ENCODE measurements around the gene CRELD2.

CRELD2 gene

DNA sequence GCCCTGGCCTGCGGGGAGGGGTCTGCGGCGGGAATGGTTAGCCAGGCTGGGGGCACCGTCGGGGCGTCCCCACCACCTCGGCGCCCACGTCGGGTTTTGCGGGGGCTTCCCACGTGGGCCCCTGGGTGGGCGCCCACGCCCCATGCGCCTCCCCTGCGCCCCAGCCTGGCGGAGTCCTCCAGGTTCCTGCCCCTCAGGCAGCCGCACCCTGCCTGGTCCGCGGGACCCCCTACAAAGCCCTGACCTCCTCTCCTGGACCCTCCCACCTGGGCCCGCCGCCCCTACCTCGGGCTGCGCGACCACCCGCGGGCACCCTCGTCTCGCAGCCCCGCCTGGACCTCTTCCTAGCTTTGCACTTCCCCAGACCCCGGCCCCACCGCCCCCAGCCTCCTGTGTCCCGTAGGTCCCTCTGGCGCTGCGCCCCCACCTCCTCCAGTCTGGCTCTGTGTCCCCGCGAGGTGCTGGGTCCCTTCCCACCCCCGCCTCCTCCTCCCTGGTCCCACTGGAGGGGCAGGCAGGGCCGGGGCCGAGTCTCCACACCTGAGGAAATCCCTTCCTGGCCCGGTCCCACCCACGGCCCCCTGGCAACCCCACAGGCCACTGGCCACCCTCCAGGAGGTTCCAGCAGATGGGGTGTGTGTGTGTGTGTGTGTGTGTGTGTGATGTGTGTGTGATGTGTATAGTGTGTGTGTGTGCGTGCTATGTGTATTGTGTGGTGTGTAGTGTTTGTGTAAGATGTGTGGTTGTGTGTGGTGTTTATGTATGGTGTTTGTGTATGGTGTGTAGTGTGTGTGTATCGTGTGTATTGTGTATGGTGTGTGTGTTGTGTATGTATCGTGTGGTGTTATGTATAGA, 54.0 kb downstream of the CRELD2 start:
- Histone ChIP-seq H3K79me2 (ENCODE audit: low read length) (no peaks in the 10 kb centered on the region), H3K27me3 (replicated peaks; ENCODE audit: insufficient read depth, low read length) (peaks cover 16% of the 10 kb centered on the region), H3K4me2 (ENCODE audit: low read depth, low read length) (no peak overlapping the region), H3K9me3 (replicated peaks; ENCODE audit: insufficient read depth, low read length) (no peaks in the 10 kb centered on the region), H3K36me3 (replicated peaks; ENCODE audit: insufficient read depth, low read length) (no peaks in the 10 kb centered on the region), H4K20me1 (ENCODE audit: insufficient read depth, low read length) (no peaks in the 10 kb centered on the region), H2AFZ (ENCODE audit: low read length) (no peak overlapping the region), H3K27ac (ENCODE audit: low read length) (no peak overlapping the region), H3K4me3 (ENCODE audit: low read length) (no peak overlapping the region), H3K9ac (ENCODE audit: low read length) (no peak overlapping the region), H3K9me2 (replicated peaks; ENCODE audit: insufficient read depth, low read length) (no peaks in the 10 kb centered on the region), H3F3A (ENCODE audit: insufficient read depth, low read length) (peaks cover 11% of the 10 kb centered on the region), H3K4me1 (ENCODE audit: low read length) (peaks cover 8% of the 10 kb centered on the region)
- TF ChIP-seq, protein P1, sequence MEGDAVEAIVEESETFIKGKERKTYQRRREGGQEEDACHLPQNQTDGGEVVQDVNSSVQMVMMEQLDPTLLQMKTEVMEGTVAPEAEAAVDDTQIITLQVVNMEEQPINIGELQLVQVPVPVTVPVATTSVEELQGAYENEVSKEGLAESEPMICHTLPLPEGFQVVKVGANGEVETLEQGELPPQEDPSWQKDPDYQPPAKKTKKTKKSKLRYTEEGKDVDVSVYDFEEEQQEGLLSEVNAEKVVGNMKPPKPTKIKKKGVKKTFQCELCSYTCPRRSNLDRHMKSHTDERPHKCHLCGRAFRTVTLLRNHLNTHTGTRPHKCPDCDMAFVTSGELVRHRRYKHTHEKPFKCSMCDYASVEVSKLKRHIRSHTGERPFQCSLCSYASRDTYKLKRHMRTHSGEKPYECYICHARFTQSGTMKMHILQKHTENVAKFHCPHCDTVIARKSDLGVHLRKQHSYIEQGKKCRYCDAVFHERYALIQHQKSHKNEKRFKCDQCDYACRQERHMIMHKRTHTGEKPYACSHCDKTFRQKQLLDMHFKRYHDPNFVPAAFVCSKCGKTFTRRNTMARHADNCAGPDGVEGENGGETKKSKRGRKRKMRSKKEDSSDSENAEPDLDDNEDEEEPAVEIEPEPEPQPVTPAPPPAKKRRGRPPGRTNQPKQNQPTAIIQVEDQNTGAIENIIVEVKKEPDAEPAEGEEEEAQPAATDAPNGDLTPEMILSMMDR (IDR thresholded peaks at IDR 0.05; ENCODE audit: low read length): no peak
- TF ChIP-seq EZH2phosphoT487 (IDR thresholded peaks at IDR 0.05; ENCODE audit: low read length) (no peak), EZH2 (optimal IDR thresholded peaks at IDR 0.05; ENCODE audit: low read depth, low read length) (no peak)
- peak; percentile 0 for DNase-seq

DNA sequence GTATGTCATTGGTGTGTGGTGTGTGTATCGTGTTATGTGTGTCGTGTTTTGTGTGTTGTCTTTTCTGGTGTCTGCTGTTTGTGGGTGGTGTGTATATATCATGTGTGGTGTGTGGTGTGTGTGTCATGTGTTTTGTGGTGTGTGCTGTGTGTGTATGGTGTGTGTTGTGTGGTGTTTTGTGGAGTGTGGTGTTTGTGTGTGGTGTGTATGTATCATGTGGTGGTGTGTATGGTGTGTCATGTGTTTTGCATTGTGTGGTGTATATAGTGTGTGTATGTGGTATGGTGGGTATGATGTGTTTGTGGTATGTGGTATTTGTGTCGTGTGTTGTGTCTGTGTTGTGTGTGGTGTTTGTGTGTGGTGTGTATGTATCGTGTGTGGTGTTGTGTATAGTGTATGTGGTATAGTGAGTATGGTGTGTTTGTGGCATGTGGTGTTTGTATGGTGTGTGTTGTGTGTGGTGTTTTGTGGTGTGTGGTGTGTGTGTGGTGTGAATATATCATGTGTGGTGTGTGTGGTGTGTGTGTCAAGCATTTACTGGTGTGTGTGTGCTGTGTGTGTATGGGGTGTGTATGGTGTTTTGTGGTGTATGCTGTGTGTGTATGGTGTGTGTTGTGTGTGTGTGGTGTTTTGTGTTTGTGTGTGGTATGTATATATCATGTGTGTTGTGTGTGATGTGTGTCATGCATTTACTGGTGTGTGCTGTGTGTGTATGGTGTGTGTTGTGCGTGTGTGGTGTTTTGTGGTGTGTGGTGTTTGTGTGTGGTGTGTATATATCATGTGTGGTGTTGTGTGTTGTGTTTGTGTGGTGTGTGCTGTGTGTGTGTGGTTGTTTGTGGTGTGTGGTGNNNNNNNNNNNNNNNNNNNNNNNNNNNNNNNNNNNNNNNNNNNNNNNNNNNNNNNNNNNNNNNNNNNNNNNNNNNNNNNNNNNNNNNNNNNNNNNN, 54.9 kb downstream of the CRELD2 start:
- H4K20me1 ChIP-seq (ENCODE audit: insufficient read depth, low read length): no peaks in the 10 kb centered on the region

DNA sequence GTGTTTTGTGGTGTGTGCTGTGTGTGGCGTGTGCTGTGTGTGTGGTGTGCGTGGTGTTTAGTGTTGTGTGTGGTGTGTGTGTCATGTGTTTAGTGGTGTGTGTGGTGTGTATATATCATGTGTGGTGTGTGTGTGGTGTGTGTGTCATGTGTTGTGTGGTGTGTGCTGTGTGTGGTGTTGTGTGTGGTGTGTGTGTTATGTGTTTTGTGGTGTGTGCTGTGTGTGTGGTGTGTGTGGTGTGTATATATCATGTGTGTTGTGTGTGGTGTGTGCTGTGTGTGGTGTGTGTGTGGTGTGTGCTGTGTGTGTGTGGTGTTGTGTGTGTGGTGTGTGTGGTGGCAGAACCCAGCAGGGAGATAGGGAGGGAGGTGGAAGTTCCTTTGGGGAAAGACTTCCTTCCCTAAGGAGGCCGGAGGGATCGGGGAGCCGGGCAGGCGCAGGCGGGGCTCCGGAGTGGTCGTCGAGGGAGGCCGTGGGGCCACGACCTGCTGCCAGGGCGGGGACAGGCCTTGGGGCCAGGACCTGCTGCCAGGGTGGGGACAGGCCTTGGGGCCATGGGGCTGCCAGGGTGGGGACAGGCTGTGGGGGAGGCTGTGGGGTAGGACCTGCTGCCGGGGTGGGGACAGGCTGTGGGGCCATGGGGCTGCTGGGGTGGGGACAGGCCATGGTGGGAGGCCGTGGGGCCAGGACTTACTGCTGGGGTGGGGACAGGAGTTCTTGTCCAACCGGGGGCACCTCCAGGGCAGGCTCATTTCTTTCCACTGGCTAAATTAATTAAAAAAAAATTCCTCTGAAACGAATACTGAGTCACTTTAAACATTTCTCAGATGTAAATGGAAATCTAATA, 57.3 kb downstream of the CRELD2 start:
- TF ChIP-seq, protein P1 (IDR thresholded peaks at IDR 0.05; ENCODE audit: low read length): no peak
- TF ChIP-seq EZH2 (optimal IDR thresholded peaks at IDR 0.05; ENCODE audit: low read depth, low read length) (no peak), EZH2phosphoT487 (IDR thresholded peaks at IDR 0.05; ENCODE audit: low read length) (no peak)
- H3K4me2 ChIP-seq (ENCODE audit: low read depth, low read length): no peak overlapping the region

More for the DNA sequence above, 54.9 kb downstream of the CRELD2 start:
- Histone ChIP-seq H3K4me2 (ENCODE audit: low read depth, low read length) (no peak overlapping the region), H3K27ac (ENCODE audit: low read length) (no peak overlapping the region), H3K9ac (ENCODE audit: low read length) (no peak overlapping the region), H3K4me1 (ENCODE audit: low read length) (peaks cover 8% of the 10 kb centered on the region), H3K9me2 (replicated peaks; ENCODE audit: insufficient read depth, low read length) (no peaks in the 10 kb centered on the region), H3K27me3 (replicated peaks; ENCODE audit: insufficient read depth, low read length) (peaks cover 17% of the 10 kb centered on the region), H3K4me3 (ENCODE audit: low read length) (no peak overlapping the region), H3K79me2 (ENCODE audit: low read length) (no peaks in the 10 kb centered on the region), H3F3A (ENCODE audit: insufficient read depth, low read length) (peaks cover 11% of the 10 kb centered on the region), H3K9me3 (replicated peaks; ENCODE audit: insufficient read depth, low read length) (no peaks in the 10 kb centered on the region), H3K36me3 (replicated peaks; ENCODE audit: insufficient read depth, low read length) (no peaks in the 10 kb centered on the region), H2AFZ (ENCODE audit: low read length) (no peak overlapping the region)
- peak; percentile 3 for DNase-seq
- TF ChIP-seq, protein P1 (IDR thresholded peaks at IDR 0.05; ENCODE audit: low read length): no peak
- no peak for TF ChIP-seq EZH2phosphoT487 (IDR thresholded peaks at IDR 0.05; ENCODE audit: low read length)
- no peak for TF ChIP-seq EZH2 (optimal IDR thresholded peaks at IDR 0.05; ENCODE audit: low read depth, low read length)

More for the DNA sequence above, 57.3 kb downstream of the CRELD2 start:
- no peak for DNase-seq
- Histone ChIP-seq H3K79me2 (ENCODE audit: low read length) (no peaks in the 10 kb centered on the region), H3K9me2 (replicated peaks; ENCODE audit: insufficient read depth, low read length) (no peaks in the 10 kb centered on the region), H3K4me3 (ENCODE audit: low read length) (no peak overlapping the region), H2AFZ (ENCODE audit: low read length) (no peak overlapping the region), H3K9ac (ENCODE audit: low read length) (no peak overlapping the region), H3K27me3 (replicated peaks; ENCODE audit: insufficient read depth, low read length) (peaks cover 24% of the 10 kb centered on the region), H3F3A (ENCODE audit: insufficient read depth, low read length) (peaks cover 8% of the 10 kb centered on the region), H3K9me3 (replicated peaks; ENCODE audit: insufficient read depth, low read length) (no peaks in the 10 kb centered on the region), H3K4me1 (ENCODE audit: low read length) (peaks cover 4% of the 10 kb centered on the region; the same call in 1 of the 2 replicates), H4K20me1 (ENCODE audit: insufficient read depth, low read length) (no peaks in the 10 kb centered on the region), H3K27ac (ENCODE audit: low read length) (no peak overlapping the region), H3K36me3 (replicated peaks; ENCODE audit: insufficient read depth, low read length) (no peaks in the 10 kb centered on the region)

All from MM.1S (cell line).